ENCODE results near the gene IREB2.

IREB2 gene

GRCh38 chr15:78550194-78550593 is 112.2 kb downstream of the IREB2 start:
- no peak for DNase-seq

GRCh38 chr15:78550815-78551214 is 112.8 kb downstream of the IREB2 start:
- DNase-seq, result no peak

Measured in right kidney (tissue), 1 donor.